ENCODE measurements around the gene PAPSS1.
"Not testable (repeated sequence)": the region's sequence is repeated elsewhere in the genome, so short reads cannot be mapped to it uniquely, and the experiment has no call there.

Gene PAPSS1

DNA sequence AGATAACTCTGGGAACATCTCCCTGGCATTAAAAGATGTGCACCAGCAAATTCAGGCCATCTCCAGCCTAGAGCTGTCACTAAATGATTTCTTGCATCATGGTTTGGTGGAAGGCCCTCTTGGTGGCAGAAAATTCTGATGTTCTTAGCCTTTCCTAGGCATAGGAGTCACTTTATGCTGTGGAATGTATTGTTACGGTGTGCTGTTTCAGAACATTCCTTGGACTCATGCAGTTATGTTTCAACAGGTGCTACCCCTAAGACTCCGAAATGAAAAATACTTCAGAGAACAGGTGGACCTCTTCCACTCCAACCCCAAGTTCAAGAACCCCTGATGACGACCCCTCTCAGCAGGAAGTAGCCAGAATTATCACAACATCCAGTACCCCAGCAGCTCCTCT, 20.3 kb upstream of the PAPSS1 start:
- no peak for FAIRE-seq
- TF ChIP-seq, protein P1, sequence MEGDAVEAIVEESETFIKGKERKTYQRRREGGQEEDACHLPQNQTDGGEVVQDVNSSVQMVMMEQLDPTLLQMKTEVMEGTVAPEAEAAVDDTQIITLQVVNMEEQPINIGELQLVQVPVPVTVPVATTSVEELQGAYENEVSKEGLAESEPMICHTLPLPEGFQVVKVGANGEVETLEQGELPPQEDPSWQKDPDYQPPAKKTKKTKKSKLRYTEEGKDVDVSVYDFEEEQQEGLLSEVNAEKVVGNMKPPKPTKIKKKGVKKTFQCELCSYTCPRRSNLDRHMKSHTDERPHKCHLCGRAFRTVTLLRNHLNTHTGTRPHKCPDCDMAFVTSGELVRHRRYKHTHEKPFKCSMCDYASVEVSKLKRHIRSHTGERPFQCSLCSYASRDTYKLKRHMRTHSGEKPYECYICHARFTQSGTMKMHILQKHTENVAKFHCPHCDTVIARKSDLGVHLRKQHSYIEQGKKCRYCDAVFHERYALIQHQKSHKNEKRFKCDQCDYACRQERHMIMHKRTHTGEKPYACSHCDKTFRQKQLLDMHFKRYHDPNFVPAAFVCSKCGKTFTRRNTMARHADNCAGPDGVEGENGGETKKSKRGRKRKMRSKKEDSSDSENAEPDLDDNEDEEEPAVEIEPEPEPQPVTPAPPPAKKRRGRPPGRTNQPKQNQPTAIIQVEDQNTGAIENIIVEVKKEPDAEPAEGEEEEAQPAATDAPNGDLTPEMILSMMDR (IDR thresholded peaks at IDR 0.05; ENCODE audit: insufficient read depth, missing control alignments): no peak
- no peak for DNase-seq (ENCODE audit: insufficient read length, low spot score)

DNA sequence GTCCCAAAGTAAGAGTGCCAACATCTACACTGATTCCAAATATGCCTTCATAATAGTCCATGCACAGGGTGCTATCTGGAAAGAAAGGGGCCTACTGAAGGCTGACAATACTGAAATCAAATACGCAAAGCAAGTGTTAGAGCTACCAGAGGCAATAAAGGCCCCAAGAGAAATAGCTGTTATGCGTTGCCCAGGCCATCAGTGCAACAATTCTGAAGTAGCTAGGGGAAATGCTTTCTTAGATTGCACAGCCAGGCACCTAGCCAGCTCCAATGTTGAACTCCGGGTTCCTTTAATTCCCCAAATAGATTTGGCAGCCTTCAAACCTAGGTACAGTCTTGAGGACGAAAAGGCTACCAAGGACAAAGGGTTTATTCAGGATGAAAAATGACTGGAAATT, 17.4 kb upstream of the PAPSS1 start:
- FAIRE-seq: no peak
- DNase-seq (ENCODE audit: insufficient read length, low spot score): no peak
- TF ChIP-seq, protein P1 (IDR thresholded peaks at IDR 0.05; ENCODE audit: insufficient read depth, missing control alignments): no peak

DNA sequence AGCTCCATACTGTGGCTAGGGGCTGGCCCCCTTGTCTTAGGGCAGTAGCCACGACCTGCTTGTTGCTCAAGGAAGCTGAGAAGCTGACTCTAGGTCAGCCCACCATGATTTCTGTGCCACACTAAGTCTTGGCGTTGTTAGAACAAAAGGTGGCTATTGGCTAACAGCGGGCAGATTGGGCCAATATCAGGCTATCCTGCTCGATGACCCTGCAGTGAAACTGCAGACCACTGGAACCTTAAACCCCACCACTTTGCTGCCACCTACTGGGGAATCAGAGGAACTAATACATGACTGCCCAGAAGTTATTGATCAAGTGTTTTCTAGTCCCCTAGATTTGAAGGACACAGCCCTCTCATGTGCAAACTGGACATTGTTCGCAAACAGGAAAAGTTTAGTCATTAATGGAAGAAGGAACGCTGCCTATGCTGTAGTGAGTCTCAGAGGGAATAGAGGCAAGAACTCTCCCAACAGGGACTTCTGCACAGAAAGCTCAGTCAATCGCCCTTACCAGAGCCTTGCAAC, 17.0 kb upstream of the PAPSS1 start:
- peak; percentile 26 for DNase-seq (ENCODE audit: insufficient read length, low spot score)

DNA sequence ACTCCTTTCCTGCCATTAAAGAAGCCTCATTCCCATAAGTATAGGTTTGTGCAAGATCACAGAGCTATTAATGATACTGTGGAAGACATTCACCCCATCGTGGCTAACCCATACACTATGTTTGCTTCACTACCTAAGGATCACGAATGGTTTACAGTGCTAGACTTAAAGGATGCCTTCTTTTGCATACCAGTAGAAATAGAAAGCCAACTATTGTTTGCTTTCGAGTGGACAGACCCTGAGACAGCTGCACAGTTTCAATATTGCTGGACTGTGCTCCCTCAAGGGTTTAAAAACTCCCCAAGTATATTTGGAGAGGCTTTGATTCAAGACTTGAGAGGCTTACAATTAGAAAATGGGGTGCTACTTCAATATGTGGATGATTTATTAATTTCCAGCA, 16.0 kb upstream of the PAPSS1 start:
- DNase-seq (ENCODE audit: insufficient read length, low spot score) (no peak), FAIRE-seq (no peak)
- TF ChIP-seq, protein P1 (IDR thresholded peaks at IDR 0.05; ENCODE audit: insufficient read depth, missing control alignments): no peak

More for the DNA sequence above, 17.0 kb upstream of the PAPSS1 start:
- TF ChIP-seq, protein P1 (IDR thresholded peaks at IDR 0.05; ENCODE audit: insufficient read depth, missing control alignments): peak; percentile 76
- FAIRE-seq: no peak

DNA sequence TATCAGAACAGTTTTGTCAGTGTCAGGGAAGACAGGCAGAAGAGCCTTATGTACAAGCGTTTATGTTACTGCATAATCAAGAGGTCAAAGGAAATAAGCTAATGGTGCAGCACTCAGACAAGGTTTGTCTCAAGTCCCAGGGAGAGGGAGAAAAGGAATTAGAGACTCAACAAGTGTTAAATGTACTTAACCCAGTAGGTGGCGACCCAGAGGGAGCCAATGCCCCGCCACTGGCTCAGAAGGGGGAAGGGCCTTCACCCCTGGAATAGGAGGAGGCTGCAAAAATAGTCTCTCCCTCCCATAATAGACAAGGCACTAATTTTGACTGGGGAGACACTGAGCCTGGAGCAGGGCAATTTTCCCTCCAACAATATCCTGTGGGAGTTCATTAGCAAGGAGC, 14.1 kb upstream of the PAPSS1 start:
- DNase-seq (ENCODE audit: insufficient read length, low spot score): no peak
- TF ChIP-seq, protein P1 (IDR thresholded peaks at IDR 0.05; ENCODE audit: insufficient read depth, missing control alignments): no peak
- no peak for FAIRE-seq

DNA sequence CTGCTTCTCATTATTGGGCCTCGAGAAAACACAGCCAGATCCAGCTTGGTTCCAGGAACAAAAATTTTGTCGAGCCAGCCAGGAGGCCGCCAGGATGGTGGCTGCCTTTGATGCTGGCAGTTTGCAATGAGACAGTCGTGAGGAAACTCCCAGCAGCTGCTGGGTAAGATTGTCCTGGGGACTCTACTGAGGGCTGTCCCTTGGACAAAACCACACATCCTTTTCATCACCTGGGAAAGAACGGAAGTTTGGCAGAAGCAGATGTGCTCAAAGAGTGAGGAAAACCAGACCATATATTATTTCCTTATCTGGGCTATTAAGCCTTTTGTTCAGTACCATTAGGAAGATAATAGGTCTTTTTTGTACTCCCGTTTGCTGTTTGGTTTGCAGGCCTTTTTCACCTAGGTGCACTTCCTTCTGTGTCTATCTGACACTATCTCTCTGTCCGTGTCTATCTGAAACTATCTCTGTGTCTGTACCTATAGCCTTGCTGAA, 13.4 kb upstream of the PAPSS1 start:
- TF ChIP-seq, protein P1 (IDR thresholded peaks at IDR 0.05; ENCODE audit: insufficient read depth, missing control alignments): no peak
- FAIRE-seq: no peak
- DNase-seq (ENCODE audit: insufficient read length, low spot score): no peak

DNA sequence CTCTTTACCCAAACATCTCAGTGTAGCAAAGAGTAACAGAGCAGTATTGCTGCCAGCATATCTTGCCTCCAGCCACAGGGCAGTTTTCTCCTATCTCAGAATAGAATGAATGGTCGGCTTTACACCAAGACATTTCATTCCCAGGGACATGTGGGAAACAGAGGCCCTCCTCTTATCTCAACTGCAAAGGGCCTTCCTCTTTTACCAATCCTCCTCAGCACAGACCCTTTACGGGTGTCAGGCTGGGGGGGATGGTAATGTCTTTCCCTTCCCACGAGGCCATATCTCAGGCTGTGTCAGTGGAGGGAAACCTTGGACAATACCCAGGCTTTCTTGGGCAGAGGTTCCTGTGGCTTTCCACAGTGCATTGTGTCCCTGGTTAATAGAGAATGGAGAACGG, 9.0 kb upstream of the PAPSS1 start:
- not testable (repeated sequence) for DNase-seq (ENCODE audit: insufficient read length, low spot score); FAIRE-seq

DNA sequence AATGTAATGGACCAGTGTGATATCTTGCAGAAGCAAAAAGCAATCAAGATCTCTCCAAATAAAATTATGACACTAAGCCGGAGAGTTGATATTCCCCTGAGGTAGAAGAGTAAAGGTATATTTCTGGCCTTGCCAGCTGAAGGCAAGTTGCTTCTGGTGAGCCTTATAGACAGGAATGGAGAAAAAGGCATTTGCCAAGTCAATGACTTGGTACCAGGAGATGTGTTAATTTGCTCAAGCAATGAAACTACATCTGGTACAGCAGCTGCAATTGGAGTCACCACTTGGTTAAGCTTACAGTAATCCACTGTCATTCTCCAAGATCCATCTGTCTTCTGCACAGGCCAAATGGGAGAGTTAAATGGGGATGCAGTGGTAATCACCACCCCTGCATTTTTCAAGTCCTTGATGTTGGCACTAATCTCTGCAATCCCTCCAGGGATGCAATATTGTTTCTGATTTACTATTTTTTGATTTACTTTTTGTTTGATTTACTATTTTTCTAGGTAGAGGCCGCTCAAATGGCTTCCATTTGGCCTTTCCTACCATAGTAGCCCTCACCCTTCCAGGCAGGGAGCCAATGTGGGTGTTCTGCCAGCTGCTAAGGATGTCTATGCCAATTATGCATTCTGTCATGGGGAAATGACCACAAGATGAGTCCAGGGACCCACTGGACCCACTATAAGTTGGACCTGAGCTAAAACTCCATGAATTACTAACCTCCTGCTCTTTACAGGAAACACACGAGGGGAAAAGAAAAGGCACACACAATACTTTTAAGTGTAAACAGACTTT, 6.3 kb upstream of the PAPSS1 start:
- not testable (repeated sequence) for FAIRE-seq; DNase-seq (ENCODE audit: insufficient read length, low spot score)

All from D721Med (cell line).